OCI-LY7 (cell line): ENCODE results near the gene WDR86. TPM values are rescaled to one million over a fixed set of nuclear protein-coding genes. Genes with fewer than 3 reads are reported as not detected.

ENCODE experiments used
- BruUV-seq: library from RNA; stranded (reverse); fragments of 400-500 nt; replicated peaks from 2 replicates; lab custom pipeline; 2021; lab: Mats Ljungman, UMichigan
- CTCF ChIA-PET: fragments of 300-600 bp; sonication (Branson Sonifier 250); formaldehyde crosslinking; loops from one replicate; lab custom pipeline; 2022; ENCODE audit warnings: antibody characterized with exemption; ENCODE audit not compliant: unreplicated experiment; lab: Charles Lee
- POLR2A ChIA-PET: fragments of 300-600 bp; sonication (Branson Sonifier 250); formaldehyde crosslinking; loops from one replicate; lab custom pipeline; 2022; ENCODE audit warnings: antibody characterized with exemption; lab: Charles Lee
- DNase-seq: peaks from one replicate; pipeline ENCODE4 v3.0.0-alpha.2; 2015; ENCODE audit warnings: low spot score
- H2AFZ ChIP-seq: fragments of 200-600 bp; sonication (generic), shearing (Covaris generic); 2 replicates; pipeline ENCODE4 v1.6.1; 2014; ENCODE audit warnings: mild to moderate bottlenecking, antibody characterized with exemption, low read length, moderate library complexity
- H3K27ac ChIP-seq: fragments of 200-600 bp; sonication (generic); 2 replicates; pipeline ENCODE4 v1.5.1; 2014; ENCODE audit warnings: mixed run types, low read depth, mild to moderate bottlenecking, moderate library complexity, low read length, inconsistent platforms; ENCODE audit not compliant: poor library complexity, severe bottlenecking
- H3K36me3 ChIP-seq: fragments of 200-600 bp; sonication (generic); 2 replicates; pipeline ENCODE4 v1.6.1; 2014; ENCODE audit warnings: mild to moderate bottlenecking, antibody characterized with exemption, low read length, moderate library complexity, mixed read lengths; ENCODE audit not compliant: insufficient read depth
- H3K4me1 ChIP-seq: fragments of 200-600 bp; sonication (generic); 2 replicates; pipeline ENCODE4 v1.5.1; 2014; ENCODE audit warnings: mild to moderate bottlenecking, low read length; ENCODE audit not compliant: insufficient read depth, poor library complexity, severe bottlenecking
- H3K4me2 ChIP-seq: fragments of 200-600 bp; sonication (generic); 2 replicates; pipeline ENCODE4 v1.6.1; 2014; ENCODE audit warnings: mild to moderate bottlenecking, low read length
- H3K4me3 ChIP-seq: fragments of 200-600 bp; sonication (generic); 2 replicates; pipeline ENCODE4 v1.5.1; 2014; ENCODE audit warnings: mild to moderate bottlenecking, low read depth, low read length; ENCODE audit not compliant: poor library complexity, severe bottlenecking
- H3K79me2 ChIP-seq: fragments of 200-600 bp; sonication (generic); 2 replicates; pipeline ENCODE4 v1.6.1; 2016; ENCODE audit warnings: low read depth, mild to moderate bottlenecking, low read length, moderate library complexity, mixed read lengths; ENCODE audit not compliant: insufficient read depth
- H3K9me2 ChIP-seq: fragments of 200-600 bp; sonication (generic); 2 replicates; pipeline ENCODE4 v1.6.1; 2016; ENCODE audit warnings: mild to moderate bottlenecking, low read length, mixed read lengths; ENCODE audit not compliant: insufficient read depth
- H3K9me3 ChIP-seq: fragments of 200-600 bp; sonication (generic); 2 replicates; pipeline ENCODE4 v1.6.1; 2014; ENCODE audit warnings: mild to moderate bottlenecking, mixed run types, low read length, mixed read lengths
- H4K20me1 ChIP-seq: fragments of 200-600 bp; sonication (generic); 2 replicates; pipeline ENCODE4 v1.6.1; 2014; ENCODE audit warnings: mild to moderate bottlenecking, antibody characterized with exemption, low read length, moderate library complexity, mixed read lengths; ENCODE audit not compliant: insufficient read depth
- EZH2phosphoT487 ChIP-seq: fragments of 200-600 bp; sonication (generic); IDR thresholded peaks from 2 replicates; pipeline ENCODE4 v1.6.1; 2018; ENCODE audit warnings: low read depth, borderline replicate concordance, mild to moderate bottlenecking, mixed run types, antibody characterized with exemption, low read length, moderate library complexity, mixed read lengths
- intact Hi-C: fragments of 100-400 bp; cut with micrococcal nuclease; formaldehyde crosslinking; loops from one replicate; pipeline ENCODE4 v1.10.0; 2022; ENCODE audit not compliant: unreplicated experiment
- total RNA-seq, 2 experiments: library from RNA; depleted of rRNA in 1 of 2; stranded (reverse); fragments of >200 nt in 1 of 2; shearing (Covaris generic) in 1 of 2; gene quantifications; 2 replicates each; pipeline ENCODE4 v1.2.3, GENCODE V29; 2014 to 2022
- TF ChIP-seq, protein P1 (sequence below): fragments of 200-600 bp; sonication (generic); conservative IDR thresholded peaks from 2 replicates; pipeline ENCODE4 v1.5.1; 2014; ENCODE audit warnings: mild to moderate bottlenecking, antibody characterized with exemption, low read length, moderate library complexity, mixed read lengths

Gene WDR86
- total RNA-seq, 2 experiments from 2014 or later, result 0.44 to 0.51 TPM

DNA sequence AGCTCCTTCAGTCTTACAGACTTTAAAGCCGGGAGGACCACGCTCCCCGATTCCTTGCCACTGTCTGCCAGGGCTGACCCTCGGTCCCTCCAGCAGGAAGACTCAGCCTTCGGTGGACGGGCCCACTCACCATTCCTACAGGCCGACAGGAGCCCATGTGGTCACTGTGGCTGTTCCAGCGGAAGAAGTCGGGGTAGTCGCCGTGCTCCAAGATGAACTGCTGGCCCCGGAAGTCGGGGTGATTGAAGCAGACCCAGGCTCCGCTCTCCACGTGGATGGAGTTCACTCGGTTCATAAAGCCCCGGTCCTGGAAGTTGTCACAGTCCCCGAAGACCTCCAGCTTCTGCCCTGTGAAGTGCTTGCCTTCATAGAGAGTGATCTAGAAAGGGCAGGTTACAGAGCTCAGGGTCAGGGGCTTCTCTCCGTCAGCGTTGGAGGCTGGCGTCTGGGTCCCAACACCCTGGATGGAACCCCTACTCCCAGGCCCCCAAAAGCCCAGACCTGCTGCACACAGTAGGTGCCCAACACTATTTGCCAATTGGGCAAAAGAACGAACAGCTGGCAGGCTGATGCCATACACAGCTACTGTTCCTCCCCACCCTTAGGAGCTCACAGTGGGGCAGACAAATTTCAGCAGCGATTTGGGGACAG is 28.2 kb upstream of the WDR86 start:
- H3K4me3 ChIP-seq, result no peak overlapping the region
- no peaks in the 10 kb centered on the region for H3K36me3 ChIP-seq
- TF ChIP-seq EZH2phosphoT487, result no peak
- TF ChIP-seq, protein P1, sequence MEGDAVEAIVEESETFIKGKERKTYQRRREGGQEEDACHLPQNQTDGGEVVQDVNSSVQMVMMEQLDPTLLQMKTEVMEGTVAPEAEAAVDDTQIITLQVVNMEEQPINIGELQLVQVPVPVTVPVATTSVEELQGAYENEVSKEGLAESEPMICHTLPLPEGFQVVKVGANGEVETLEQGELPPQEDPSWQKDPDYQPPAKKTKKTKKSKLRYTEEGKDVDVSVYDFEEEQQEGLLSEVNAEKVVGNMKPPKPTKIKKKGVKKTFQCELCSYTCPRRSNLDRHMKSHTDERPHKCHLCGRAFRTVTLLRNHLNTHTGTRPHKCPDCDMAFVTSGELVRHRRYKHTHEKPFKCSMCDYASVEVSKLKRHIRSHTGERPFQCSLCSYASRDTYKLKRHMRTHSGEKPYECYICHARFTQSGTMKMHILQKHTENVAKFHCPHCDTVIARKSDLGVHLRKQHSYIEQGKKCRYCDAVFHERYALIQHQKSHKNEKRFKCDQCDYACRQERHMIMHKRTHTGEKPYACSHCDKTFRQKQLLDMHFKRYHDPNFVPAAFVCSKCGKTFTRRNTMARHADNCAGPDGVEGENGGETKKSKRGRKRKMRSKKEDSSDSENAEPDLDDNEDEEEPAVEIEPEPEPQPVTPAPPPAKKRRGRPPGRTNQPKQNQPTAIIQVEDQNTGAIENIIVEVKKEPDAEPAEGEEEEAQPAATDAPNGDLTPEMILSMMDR, result no peak
- intact Hi-C loops, result no loop called here
- ChIA-PET POLR2A (interaction anchor here (0.9 kb wide), 1 partner anchor 15 kb away, joined by 3 read pairs; no protein-coding TSS in a partner anchor), CTCF (no interaction called here)
- BruUV-seq, result no TSS peak
- DNase-seq, result no peak
- H3K4me2 ChIP-seq, result no peak overlapping the region
- H4K20me1 ChIP-seq, result no peaks in the 10 kb centered on the region
- H3K27ac ChIP-seq, result no peak overlapping the region
- H2AFZ ChIP-seq, result no peak overlapping the region
- H3K9me3 ChIP-seq, result no peaks in the 10 kb centered on the region
- H3K4me1 ChIP-seq, result peaks cover 3% of the 10 kb centered on the region
- H3K79me2 ChIP-seq, result no peaks in the 10 kb centered on the region
- H3K9me2 ChIP-seq, result no peaks in the 10 kb centered on the region

DNA sequence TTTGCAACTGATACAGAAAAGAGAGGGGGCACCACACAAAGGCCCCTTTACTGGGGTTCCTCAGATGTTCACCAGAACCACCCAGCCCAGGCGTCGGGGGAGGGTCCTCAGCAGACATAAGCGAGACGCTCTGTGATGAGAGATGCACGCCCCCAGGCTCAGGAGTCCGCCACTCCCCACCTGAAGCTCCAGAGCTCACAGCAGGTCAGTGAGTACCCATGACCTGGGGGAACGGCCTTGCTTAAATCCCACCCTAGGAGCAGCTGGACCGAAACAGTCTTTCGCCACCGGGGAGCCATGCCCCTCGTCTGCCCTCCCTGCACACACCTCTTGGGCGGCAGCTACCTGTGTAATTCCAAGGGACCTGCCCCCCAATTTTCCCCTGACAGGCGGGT is 27.3 kb upstream of the WDR86 start:
- no peak overlapping the region for H3K4me3 ChIP-seq
- no peak overlapping the region for H2AFZ ChIP-seq
- no peak for TF ChIP-seq EZH2phosphoT487
- TF ChIP-seq, protein P1, result no peak
- no peaks in the 10 kb centered on the region for H4K20me1 ChIP-seq
- BruUV-seq, result no TSS peak
- H3K9me3 ChIP-seq, result no peaks in the 10 kb centered on the region
- H3K4me1 ChIP-seq, result peaks cover 6% of the 10 kb centered on the region
- no peak overlapping the region for H3K4me2 ChIP-seq
- no peaks in the 10 kb centered on the region for H3K79me2 ChIP-seq
- no peaks in the 10 kb centered on the region for H3K36me3 ChIP-seq
- ChIA-PET POLR2A (interaction anchor here (0.9 kb wide), 1 partner anchor 14 kb away, joined by 3 read pairs; no protein-coding TSS in a partner anchor), CTCF (no interaction called here)
- intact Hi-C loops, result no loop called here
- no peak for DNase-seq
- no peak overlapping the region for H3K27ac ChIP-seq
- H3K9me2 ChIP-seq, result no peaks in the 10 kb centered on the region

DNA sequence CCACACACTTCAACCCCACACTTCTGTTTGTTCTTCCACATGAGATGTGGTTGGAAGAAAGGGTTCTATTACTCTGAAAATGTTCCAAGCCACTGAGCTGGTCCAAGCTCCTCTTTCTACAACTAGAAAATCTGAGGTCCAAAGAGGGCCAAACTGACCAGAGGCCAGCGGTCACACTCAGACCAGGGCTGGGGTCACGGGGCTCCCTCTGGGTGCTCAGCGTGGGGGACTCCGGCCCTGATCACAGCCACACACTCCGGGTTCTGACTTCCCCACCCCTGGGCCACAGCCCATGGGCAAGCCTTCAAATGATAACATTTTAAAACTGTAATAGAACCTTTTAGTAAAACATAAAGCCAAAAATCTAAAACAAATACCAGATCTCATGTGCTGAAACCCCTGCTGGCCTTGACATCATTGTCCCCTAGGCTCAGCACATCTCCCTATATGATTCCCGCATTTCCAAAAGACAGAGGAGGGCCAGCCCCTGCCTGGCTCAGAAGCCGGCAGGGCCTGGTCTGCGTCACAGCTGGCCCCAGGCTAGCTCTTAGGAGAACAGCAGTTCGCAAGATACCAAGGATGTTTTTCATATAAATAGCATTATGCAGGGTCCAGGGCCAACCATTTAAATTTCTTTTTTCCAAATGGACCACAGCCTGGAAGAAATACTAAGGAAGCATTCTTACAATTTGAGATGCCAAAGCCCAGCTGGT is 26.8 kb upstream of the WDR86 start:
- Histone ChIP-seq H3K4me2 (no peak overlapping the region), H4K20me1 (no peaks in the 10 kb centered on the region), H3K27ac (no peak overlapping the region), H3K79me2 (no peaks in the 10 kb centered on the region), H3K9me3 (no peaks in the 10 kb centered on the region), H3K36me3 (no peaks in the 10 kb centered on the region), H3K4me1 (peaks cover 6% of the 10 kb centered on the region), H3K4me3 (no peak overlapping the region), H3K9me2 (no peaks in the 10 kb centered on the region), H2AFZ (no peak overlapping the region)
- intact Hi-C loops, result no loop called here
- CTCF ChIA-PET, result no interaction called here
- BruUV-seq, result no TSS peak
- DNase-seq, result no peak
- POLR2A ChIA-PET, result interaction anchor here (0.9 kb wide), 1 partner anchor 13 kb away, joined by 3 read pairs; no protein-coding TSS in a partner anchor
- TF ChIP-seq, protein P1, result no peak
- TF ChIP-seq EZH2phosphoT487, result no peak
